H9 (cell line): ENCODE results near the gene LINGO1. TPM values are rescaled to one million over a fixed set of nuclear protein-coding genes. Genes with fewer than 3 reads are reported as not detected.

ENCODE experiments used
- DNase-seq: peaks from one replicate; pipeline ENCODE4 v3.0.0-alpha.2; 2017
- H2AFZ ChIP-seq: one replicate; pipeline ENCODE4 v1.6.1; 2013; ENCODE audit warnings: mild to moderate bottlenecking, low read length, control low read depth, moderate library complexity
- H2AK5ac ChIP-seq: 2 replicates; pipeline ENCODE4 v1.6.1; 2013; ENCODE audit warnings: low read length, control low read depth, mixed read lengths; ENCODE audit not compliant: insufficient read length
- H2BK120ac ChIP-seq: one replicate; pipeline ENCODE4 v1.6.1; 2013; ENCODE audit warnings: low read depth, mild to moderate bottlenecking, low read length, control low read depth, inconsistent platforms; ENCODE audit not compliant: poor library complexity, severe bottlenecking
- H2BK12ac ChIP-seq: 2 replicates; pipeline ENCODE4 v1.6.1; 2013; ENCODE audit warnings: low read length, control low read depth, mixed read lengths, low read depth; ENCODE audit not compliant: insufficient read length
- H2BK15ac ChIP-seq: 2 replicates; pipeline ENCODE4 v1.6.1; 2013; ENCODE audit warnings: low read depth, low read length, control low read depth
- H2BK20ac ChIP-seq: one replicate; pipeline ENCODE4 v1.6.1; 2013; ENCODE audit warnings: low read depth, mild to moderate bottlenecking, low read length, control low read depth, inconsistent platforms; ENCODE audit not compliant: poor library complexity, severe bottlenecking
- H2BK5ac ChIP-seq: 2 replicates; pipeline ENCODE4 v1.6.1; 2013; ENCODE audit warnings: low read length, control low read depth, mixed read lengths; ENCODE audit not compliant: insufficient read length
- H3K14ac ChIP-seq: 2 replicates; pipeline ENCODE4 v1.6.1; 2013; ENCODE audit warnings: low read length, control low read depth; ENCODE audit not compliant: insufficient read depth
- H3K18ac ChIP-seq: 2 replicates; pipeline ENCODE4 v1.6.1; 2013; ENCODE audit warnings: low read depth, mild to moderate bottlenecking, mixed read lengths, low read length, control low read depth; ENCODE audit not compliant: insufficient read length
- H3K23ac ChIP-seq: 2 replicates; pipeline ENCODE4 v1.6.1; 2013; ENCODE audit warnings: low read length, control low read depth, mixed read lengths, low read depth; ENCODE audit not compliant: insufficient read length
- H3K23me2 ChIP-seq: 2 replicates; pipeline ENCODE4 v1.6.1; 2013; ENCODE audit warnings: low read depth, mild to moderate bottlenecking, mixed read lengths, low read length, control low read depth; ENCODE audit not compliant: insufficient read length, poor library complexity, severe bottlenecking
- H3K27ac ChIP-seq: 2 replicates; pipeline ENCODE4 v1.5.1; 2013; ENCODE audit warnings: low read length, control low read depth, mixed read lengths, low read depth; ENCODE audit not compliant: insufficient read length
- H3K27me3 ChIP-seq: 2 replicates; pipeline ENCODE4 v1.6.1; 2013; ENCODE audit warnings: low read length, control low read depth, inconsistent platforms; ENCODE audit not compliant: insufficient read depth
- H3K4ac ChIP-seq: 2 replicates; pipeline ENCODE4 v1.6.1; 2013; ENCODE audit warnings: low read depth, mild to moderate bottlenecking, control low read depth, inconsistent platforms, low read length, moderate library complexity
- H3K4me1 ChIP-seq: 2 replicates; pipeline ENCODE4 v1.6.1; 2013; ENCODE audit warnings: low read length, control low read depth, inconsistent platforms; ENCODE audit not compliant: insufficient read depth
- H3K4me2 ChIP-seq: 2 replicates; pipeline ENCODE4 v1.6.1; 2013; ENCODE audit warnings: low read length, control low read depth, mixed read lengths; ENCODE audit not compliant: insufficient read length, insufficient read depth
- H3K56ac ChIP-seq: 2 replicates; pipeline ENCODE4 v1.6.1; 2013; ENCODE audit warnings: low read depth, mild to moderate bottlenecking, mixed read lengths, low read length, control low read depth; ENCODE audit not compliant: insufficient read length
- H3K79me1 ChIP-seq: 2 replicates; pipeline ENCODE4 v1.6.1; 2013; ENCODE audit warnings: low read depth, mild to moderate bottlenecking, moderate library complexity, low read length, control low read depth, inconsistent platforms; ENCODE audit not compliant: insufficient read depth, poor library complexity, severe bottlenecking
- H3K79me2 ChIP-seq: 2 replicates; pipeline ENCODE4 v1.6.1; 2013; ENCODE audit warnings: low read length, control low read depth, inconsistent platforms; ENCODE audit not compliant: insufficient read depth
- H3K9ac ChIP-seq: 2 replicates; pipeline ENCODE4 v1.6.1; 2013; ENCODE audit warnings: low read length, control low read depth, mixed read lengths; ENCODE audit not compliant: insufficient read length; ENCODE audit errors: extremely low read depth
- H3K9me3 ChIP-seq: one replicate; pipeline ENCODE4 v1.6.1; 2013; ENCODE audit warnings: low read depth, low read length, inconsistent platforms; ENCODE audit not compliant: control insufficient read depth
- H3T11ph ChIP-seq: one replicate; pipeline ENCODE4 v1.6.1; 2013; ENCODE audit warnings: mild to moderate bottlenecking, low read length, control low read depth, inconsistent platforms
- H4K20me1 ChIP-seq: one replicate; pipeline ENCODE4 v1.6.1; 2013; ENCODE audit not compliant: control insufficient read depth, insufficient read length, insufficient read depth
- H4K5ac ChIP-seq: 2 replicates; pipeline ENCODE4 v1.6.1; 2013; ENCODE audit warnings: low read depth, mild to moderate bottlenecking, mixed read lengths, low read length, control low read depth; ENCODE audit not compliant: insufficient read length
- H4K8ac ChIP-seq: replicated peaks from 2 replicates; pipeline ENCODE4 v1.6.1; 2013; ENCODE audit warnings: low read length, control low read depth, mixed read lengths, low read depth; ENCODE audit not compliant: insufficient read length
- H4K91ac ChIP-seq: 2 replicates; pipeline ENCODE4 v1.6.1; 2013; ENCODE audit warnings: low read depth, mild to moderate bottlenecking, moderate library complexity, mixed read lengths, low read length, control low read depth; ENCODE audit not compliant: insufficient read length
- H3K27ac Mint-ChIP-seq, 3 experiments: 2 replicates in 2 of 3; 3 replicates in 1 of 3; pipeline ENCODE4 v1.8.0; 2020 to 2021; ENCODE audit warnings: mixed read lengths in 3 of 3, mild to moderate bottlenecking in 1 of 3, moderate library complexity in 1 of 3
- H3K27me3 Mint-ChIP-seq: 2 replicates; pipeline ENCODE4 v1.8.0; 2021; ENCODE audit warnings: low read depth, mild to moderate bottlenecking, moderate library complexity, mixed read lengths
- H3K36me3 Mint-ChIP-seq, 3 experiments: 2 replicates in 2 of 3; 3 replicates in 1 of 3; pipeline ENCODE4 v1.8.0; 2020 to 2021; ENCODE audit warnings: low read depth in 3 of 3, mixed read lengths in 3 of 3; ENCODE audit not compliant: insufficient read depth in 1 of 3
- H3K4me1 Mint-ChIP-seq, 2 experiments: 2 replicates each; pipeline ENCODE4 v1.8.0; 2020; ENCODE audit warnings: mixed read lengths in 2 of 2
- H3K4me3 Mint-ChIP-seq, 2 experiments: 2 replicates in 1 of 2; 3 replicates in 1 of 2; pipeline ENCODE4 v1.8.0; 2020 to 2021; ENCODE audit warnings: mild to moderate bottlenecking in 2 of 2, mixed read lengths in 2 of 2, moderate library complexity in 1 of 2
- H3K9me3 Mint-ChIP-seq, 2 experiments: 2 replicates in 1 of 2; 3 replicates in 1 of 2; pipeline ENCODE4 v1.8.0; 2020; ENCODE audit warnings: mild to moderate bottlenecking in 2 of 2, mixed read lengths in 2 of 2, moderate library complexity in 1 of 2
- CTCF ChIP-seq: fragments of 200-600 bp; sonication (generic); conservative IDR thresholded peaks from 3 replicates; pipeline ENCODE4 v1.8.0; 2021; ENCODE audit warnings: antibody characterized with exemption, mild to moderate bottlenecking
- WGBS: extraction: QIAGEN DNeasy Blood & Tissue Kit; methylation state at CpG from one replicate; pipeline ENCODE4 v1.1.7; 2013; ENCODE audit warnings: missing lambda C conversion rate, low lambda C conversion rate, mixed read lengths; ENCODE audit not compliant: insufficient read length; ENCODE audit errors: extremely low coverage; 5-methylcytosine and 5-hydroxymethylcytosine counted together
- total RNA-seq: library from RNA; stranded (reverse); gene quantifications from 2 replicates; pipeline ENCODE4 v1.2.1, GENCODE V29; 2021

Gene LINGO1
- total RNA-seq, 1 experiment from 2014 or later, result 41.6 TPM

DNA sequence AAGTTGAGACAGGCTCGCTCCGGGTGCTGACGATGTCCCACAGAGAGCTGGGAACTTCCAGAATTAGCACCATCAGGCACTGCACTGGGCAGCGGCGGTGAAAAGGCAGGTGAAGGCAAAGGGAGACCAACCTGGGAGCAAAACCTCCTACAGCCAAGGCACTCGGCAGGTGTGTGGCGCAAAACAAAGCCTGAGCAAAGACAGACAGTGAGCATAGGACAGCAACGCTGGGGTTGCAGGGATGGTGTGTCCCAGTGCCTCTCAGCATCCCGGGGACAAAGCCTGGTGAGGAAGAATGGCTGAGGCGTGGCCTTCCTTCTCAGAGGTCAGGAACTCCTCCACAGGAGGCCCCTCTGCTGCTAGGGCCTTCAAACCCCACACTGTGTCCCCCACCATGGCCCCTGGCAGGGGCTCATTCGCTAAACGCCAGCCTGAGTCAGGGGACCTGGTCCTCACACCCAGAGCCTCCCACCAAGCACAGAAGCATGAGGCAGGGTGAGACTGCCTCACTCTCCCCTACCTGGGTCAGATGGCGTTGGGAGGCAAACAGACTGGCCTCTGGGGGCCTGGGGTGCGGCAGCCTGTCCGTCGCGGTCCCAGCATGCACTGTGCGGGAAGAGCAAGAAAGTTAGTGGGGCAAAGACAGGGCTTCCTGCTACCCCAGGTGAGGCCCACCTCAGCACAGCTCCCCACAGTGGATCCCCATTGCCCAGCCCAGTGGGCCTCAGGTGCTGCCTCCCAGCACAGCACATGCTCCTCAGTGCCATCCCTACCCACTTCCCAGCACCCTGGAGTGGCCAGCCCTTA is 44.1 kb upstream of the LINGO1 start:
- Histone ChIP-seq H4K8ac (no peak overlapping the region), H4K5ac (no peak overlapping the region), H3K23ac (no peak overlapping the region), H3K27me3 (no peaks in the 10 kb centered on the region), H2BK20ac (no peak overlapping the region), H3K79me1 (no peaks in the 10 kb centered on the region), H2BK120ac (no peak overlapping the region), H3K23me2 (no peaks in the 10 kb centered on the region), H2AK5ac (no peak overlapping the region), H2AFZ (no peak overlapping the region), H3K56ac (no peak overlapping the region), H3K14ac (no peak overlapping the region), H3K27ac (no peak overlapping the region), H2BK5ac (no peak overlapping the region), H3K4ac (no peak overlapping the region), H3K18ac (no peak overlapping the region), H4K20me1 (no peaks in the 10 kb centered on the region), H3K9ac (no peak overlapping the region), H3K4me1 (no peaks in the 10 kb centered on the region), H4K91ac (no peak overlapping the region), H3K79me2 (no peaks in the 10 kb centered on the region), H3K9me3 (no peaks in the 10 kb centered on the region), H2BK12ac (no peak overlapping the region), H3K4me2 (no peak overlapping the region), H2BK15ac (no peak overlapping the region), H3T11ph (no peak overlapping the region)
- Mint-ChIP-seq H3K9me3 (no peaks in the 10 kb centered on the region), H3K27me3 (peaks cover 2% of the 10 kb centered on the region; the same call in 1 of the 2 replicates), H3K27ac (no peak overlapping the region), H3K36me3 (no peaks in the 10 kb centered on the region), H3K4me3 (no peak overlapping the region), H3K4me1 (peaks cover 2 to 3% of the 10 kb centered on the region in 2 experiments; a peak in 1 of 4 replicates)
- no peak for TF ChIP-seq CTCF
- no CpG with 5 or more reads among the region's 18 CpGs for WGBS
- DNase-seq, result no peak
